Left ventricle myocardium superior (tissue), 1 donor: ENCODE results near the gene ODR4. TPM values are rescaled to one million over a fixed set of nuclear protein-coding genes. Genes with fewer than 3 reads are reported as not detected.
A peak's percentile ranks its signal among the peaks of the same experiment; 100 is the strongest.
"Not testable (repeated sequence)": the region's sequence is repeated elsewhere in the genome, so short reads cannot be mapped to it uniquely, and the experiment has no call there.

Source experiments
- ATAC-seq: fragments of 200-7000 bp; cut with Tn5 transposase; one replicate; pipeline ENCODE4 v1.9.1; 2020; ENCODE audit warnings: mild to moderate bottlenecking, moderate library complexity
- DNase-seq: peaks from one replicate; pipeline ENCODE4 v3.0.0-alpha.2; 2020
- intact Hi-C: fragments of 100-400 bp; cut with micrococcal nuclease; formaldehyde crosslinking; loops from one replicate; pipeline ENCODE4 v1.11.0; 2022
- total RNA-seq: library from RNA; stranded (reverse); fragmentation: NEBNext Ultra II Directional; extraction: Animal tissue kit (Norgen Biotek cat#: 25700); gene quantifications from one replicate; pipeline ENCODE4 v1.2.1, GENCODE V29; 2021
- donor health status: DM: no; HTN: yes; CAD: no; lungs with severe emphysema.

The ODR4 gene
- total RNA-seq, 1 donor from 2014 or later = 9.2 TPM

GRCh38 chr1:186418503-186418902 lies 42.9 kb downstream of the ODR4 start:
- intact Hi-C loops = no loop called here
- DNase-seq (no peak), ATAC-seq (no peak)

DNA sequence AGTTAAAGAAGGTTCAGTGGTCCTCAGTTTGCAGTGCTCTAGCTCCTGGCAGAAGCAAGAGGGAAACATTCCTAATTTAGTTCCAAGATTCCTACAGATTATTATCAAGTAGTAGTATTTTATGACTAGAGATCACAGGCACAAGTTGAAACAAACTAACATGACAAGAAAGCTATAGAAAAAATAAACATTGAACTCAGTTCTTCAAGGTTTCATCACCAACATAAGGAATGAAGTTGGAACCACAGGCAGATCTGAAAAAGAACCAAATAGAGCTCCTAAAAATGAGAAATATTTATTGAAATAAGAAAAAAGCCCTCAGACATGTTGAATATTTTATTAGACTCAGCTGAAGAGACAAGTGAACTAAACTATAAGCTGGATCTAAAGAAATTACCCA lies 44.7 kb downstream of the ODR4 start:
- ATAC-seq (no peak), DNase-seq (no peak)
- intact Hi-C loops = no loop called here

DNA sequence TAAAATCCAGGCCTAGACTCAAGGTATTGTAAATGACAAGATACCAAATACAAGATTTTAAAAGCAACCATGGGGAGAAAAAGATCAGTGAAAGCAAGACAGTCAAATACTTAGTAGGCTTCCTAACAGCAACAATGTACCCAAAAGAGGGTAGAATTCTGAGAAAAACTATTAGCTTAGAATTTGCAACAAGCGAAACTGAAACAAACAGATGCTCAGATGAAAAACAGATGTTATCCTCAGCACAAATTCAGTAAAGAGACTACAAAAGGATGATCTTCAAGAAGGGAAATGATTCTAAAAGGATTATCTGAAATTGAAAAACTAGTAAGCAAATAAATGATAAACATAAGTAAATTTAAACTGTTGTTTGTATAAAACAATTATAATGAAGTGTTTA lies 45.3 kb downstream of the ODR4 start:
- no peak for DNase-seq
- peak; percentile 41 for ATAC-seq
- intact Hi-C loops = no loop called here

GRCh38 chr1:186421446-186421845 lies 45.8 kb downstream of the ODR4 start:
- DNase-seq (no peak), ATAC-seq (no peak)
- intact Hi-C loops = no loop called here

DNA sequence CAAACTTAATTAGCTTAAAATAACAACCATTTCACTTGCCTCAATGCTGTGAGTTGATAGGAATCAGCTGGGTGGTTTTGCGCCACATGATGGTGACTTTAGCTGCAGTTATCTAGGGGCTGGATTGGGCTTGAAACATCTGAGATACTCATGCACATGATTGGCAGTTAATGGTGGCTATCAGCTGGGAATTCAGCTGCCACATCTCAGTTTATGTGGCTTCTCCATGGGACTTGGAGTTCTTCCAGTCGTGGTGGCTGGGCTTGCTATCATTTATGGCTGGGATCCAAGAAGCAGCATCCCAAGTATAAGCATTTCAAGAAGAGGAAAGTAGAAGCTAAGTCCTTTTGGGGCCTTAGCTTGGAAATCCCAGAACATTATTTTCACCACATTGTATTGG lies 48.9 kb downstream of the ODR4 start:
- ATAC-seq (peak; percentile 81), DNase-seq (peak; percentile 27)
- intact Hi-C loops = no loop called here

GRCh38 chr1:186426118-186426517 lies 50.5 kb downstream of the ODR4 start:
- ATAC-seq (no peak), DNase-seq (no peak)
- intact Hi-C loops = no loop called here

GRCh38 chr1:186429017-186429416 lies 53.4 kb downstream of the ODR4 start:
- intact Hi-C loops = no loop called here

GRCh38 chr1:186435336-186435735 lies 59.7 kb downstream of the ODR4 start:
- no peak for DNase-seq
- no peak for ATAC-seq
- intact Hi-C loops = no loop called here

More at GRCh38 chr1:186429017-186429416, 53.4 kb downstream of the ODR4 start:
- ATAC-seq (no peak), DNase-seq (no peak)

DNA sequence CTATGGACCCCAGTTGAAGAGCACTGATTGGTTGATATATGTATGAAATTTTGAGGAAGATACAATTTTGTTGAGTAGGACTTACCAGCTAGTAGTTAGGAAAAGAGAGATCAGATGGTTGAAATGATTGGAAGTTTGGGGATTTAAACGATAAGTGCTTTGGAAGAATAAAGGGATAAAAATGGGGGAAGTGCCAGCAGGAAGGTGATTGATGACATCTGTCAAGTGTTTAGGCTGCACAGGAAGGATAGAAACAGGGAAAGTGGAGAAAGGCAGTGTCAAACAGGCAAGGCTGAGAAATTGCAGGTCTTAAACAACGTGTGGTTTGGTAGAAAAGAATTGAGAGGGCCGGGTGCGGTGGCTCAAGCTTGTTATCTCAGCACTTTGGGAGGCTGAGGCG lies 62.9 kb downstream of the ODR4 start:
- intact Hi-C loops = no loop called here
- no peak for DNase-seq
- ATAC-seq = no peak

DNA sequence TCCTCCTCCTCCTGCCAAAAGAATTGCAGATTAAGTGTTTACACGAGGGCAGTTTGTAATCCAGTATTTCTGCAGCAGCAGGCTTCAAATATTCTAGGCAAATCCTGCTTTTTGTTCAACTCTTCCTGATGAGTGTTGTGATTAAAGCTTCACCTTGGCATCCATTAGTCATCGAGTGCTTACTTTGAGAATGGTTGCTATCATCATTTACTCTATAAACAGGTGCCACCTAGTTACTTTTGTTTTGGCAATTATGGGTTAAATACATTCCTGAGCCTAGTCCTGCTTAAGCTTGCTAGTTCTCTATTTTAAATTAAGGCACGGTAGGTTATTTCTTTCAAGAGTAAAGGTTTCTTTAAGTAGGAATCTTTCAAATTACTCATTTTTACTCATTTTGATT lies 64.9 kb downstream of the ODR4 start:
- DNase-seq (no peak), ATAC-seq (no peak)
- intact Hi-C loops = no loop called here

- DNase-seq (no peak), ATAC-seq (no peak)
- intact Hi-C loops = no loop called here
Measured at GRCh38 chr1:186442651-186443375, 67.2 kb downstream of the ODR4 start.

DNA sequence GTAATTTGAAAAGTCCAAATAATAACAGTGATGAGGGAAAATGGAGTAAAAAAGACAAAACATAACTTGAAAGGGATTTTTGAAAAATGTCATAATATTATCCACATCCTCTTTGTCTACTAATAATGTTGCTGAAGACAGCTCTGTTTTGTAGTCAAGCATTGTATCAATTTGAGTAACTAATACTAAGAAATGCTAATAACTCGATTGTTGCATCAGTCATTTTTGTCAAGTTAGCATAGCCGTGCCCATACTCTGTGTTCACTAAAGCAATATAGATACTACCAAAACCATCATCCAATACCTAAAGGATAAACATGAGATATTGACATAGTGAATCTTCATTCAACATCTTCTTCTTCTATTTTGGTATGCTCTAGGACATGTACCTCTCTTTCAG lies 68.0 kb downstream of the ODR4 start:
- DNase-seq (no peak), ATAC-seq (no peak)
- intact Hi-C loops = no loop called here

DNA sequence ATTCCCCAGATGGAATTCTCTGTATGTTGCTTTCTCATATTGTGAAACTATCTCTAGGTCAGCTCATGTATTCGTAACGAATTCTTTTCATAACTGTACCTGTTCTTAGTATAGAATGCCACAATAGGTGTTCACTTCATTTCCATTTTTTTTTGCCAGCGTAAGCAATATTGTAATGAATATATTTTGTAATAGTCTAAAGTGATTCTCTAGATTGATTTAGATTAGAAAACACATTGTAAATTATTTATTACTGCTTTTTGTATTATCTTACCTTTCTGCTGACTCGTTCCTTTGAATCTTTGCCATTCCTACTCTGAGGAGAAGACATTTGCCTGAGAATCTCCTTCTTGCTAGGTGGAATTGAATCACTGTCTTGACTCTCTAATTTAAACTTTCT lies 70.5 kb downstream of the ODR4 start:
- DNase-seq (no peak), ATAC-seq (no peak)
- intact Hi-C loops = no loop called here

GRCh38 chr1:186454981-186455380 lies 79.3 kb downstream of the ODR4 start:
- intact Hi-C loops = no loop called here
- DNase-seq (no peak), ATAC-seq (no peak)

GRCh38 chr1:186456729-186457255 lies 81.2 kb downstream of the ODR4 start:
- ATAC-seq (no peak), DNase-seq (no peak)
- intact Hi-C loops = no loop called here

DNA sequence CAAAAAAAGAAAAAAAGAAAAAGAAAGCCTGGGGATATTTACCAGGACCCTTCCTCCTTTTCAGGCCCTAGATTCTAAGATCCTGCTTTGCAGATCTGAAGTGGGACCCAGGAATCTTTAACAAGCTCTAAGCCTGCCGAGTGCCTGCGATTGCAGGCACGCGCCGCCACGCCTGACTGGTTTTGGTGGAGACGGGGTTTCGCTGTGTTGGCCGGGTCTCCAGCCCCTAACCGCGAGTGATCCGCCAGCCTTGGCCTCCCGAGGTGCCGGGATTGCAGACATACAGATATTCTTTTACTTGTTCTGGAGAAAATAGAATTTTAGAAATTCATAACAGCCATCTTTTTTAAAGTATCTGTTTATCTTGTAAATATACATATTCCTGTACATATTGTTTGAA lies 83.5 kb downstream of the ODR4 start:
- DNase-seq, intact Hi-C loops, ATAC-seq: not testable (repeated sequence)

- DNase-seq (no peak), ATAC-seq (no peak)
- intact Hi-C loops = no loop called here
Measured at GRCh38 chr1:186461014-186461413, 85.4 kb downstream of the ODR4 start, which contains the start of gene PDC. Gene PDC (minus strand): TSS chr1:186461114. CDS start chr1:186449459, 11,655 bp downstream.

DNA sequence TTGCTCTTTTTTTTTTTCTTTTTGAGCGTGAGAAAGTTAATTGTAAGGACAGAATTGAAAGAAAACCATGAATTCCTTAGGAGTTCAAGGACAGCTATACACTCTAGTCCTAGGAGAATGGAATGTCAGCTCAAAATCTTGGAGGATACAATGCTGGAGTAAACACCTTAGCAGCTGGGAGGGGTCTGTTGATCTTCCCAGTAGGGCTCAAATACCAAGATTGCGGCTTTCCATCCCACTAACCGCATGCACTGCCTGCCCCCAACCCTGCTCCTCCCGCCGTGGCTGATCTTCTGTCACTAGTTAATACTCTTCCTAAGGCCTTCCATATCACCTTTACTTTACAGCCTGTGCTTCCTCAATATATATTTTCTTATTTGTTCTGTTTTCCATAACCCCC lies 87.9 kb downstream of the ODR4 start:
- intact Hi-C loops = no loop called here
- ATAC-seq = no peak
- DNase-seq = no peak

DNA sequence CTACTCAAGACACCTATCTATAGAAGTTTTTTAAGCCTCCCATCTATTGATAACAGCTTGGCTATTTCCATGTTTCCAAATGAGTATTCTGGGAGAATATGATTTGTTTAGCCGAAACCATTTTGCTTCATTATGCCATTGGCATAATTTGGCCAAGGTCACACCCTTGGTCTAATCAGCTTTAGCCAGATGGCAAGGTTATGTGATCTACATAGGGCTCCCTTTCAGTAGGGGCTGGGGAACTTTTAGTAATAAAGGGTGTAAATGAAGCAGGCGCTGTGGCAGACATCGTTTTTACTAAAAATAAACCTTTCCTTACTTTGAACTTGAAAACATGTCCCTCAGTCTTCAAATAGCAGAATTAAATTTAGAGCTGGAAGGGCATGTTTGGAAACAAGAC lies 88.3 kb downstream of the ODR4 start:
- intact Hi-C loops = no loop called here
- ATAC-seq = no peak
- no peak for DNase-seq

GRCh38 chr1:186465491-186465890 lies 89.9 kb downstream of the ODR4 start:
- ATAC-seq, intact Hi-C loops, DNase-seq: not testable (repeated sequence)

- DNase-seq (no peak), ATAC-seq (no peak)
- intact Hi-C loops = no loop called here
Measured at GRCh38 chr1:186465946-186466345, 90.3 kb downstream of the ODR4 start.
